Activated CD8-positive, alpha-beta T cell treated with anti-CD3 and anti-CD28 coated beads, Interleukin-2, amount 10 ng/mL, durations not matched to agents 7 days and 5 days (primary cell): ENCODE data around the gene MROH8. TPM values are rescaled to one million over a fixed set of nuclear protein-coding genes. Genes with fewer than 3 reads are reported as not detected.
"Not testable (repeated sequence)": the region's sequence is repeated elsewhere in the genome, so short reads cannot be mapped to it uniquely, and the experiment has no call there.

ENCODE experiments used
- ATAC-seq: fragments of 150-1000 bp; cut with Tn5 transposase; one replicate; pipeline ENCODE4 v1.10.0; 2021; ENCODE audit warnings: moderate library complexity
- CTCF ChIA-PET: fragments of 350-600 bp; sonication (Branson Sonifier 250); formaldehyde crosslinking; loops from one replicate; lab custom pipeline; 2021; ENCODE audit warnings: antibody characterized with exemption; lab: Charles Lee
- POLR2A ChIA-PET: fragments of 350-600 bp; sonication (Branson Sonifier 250); formaldehyde crosslinking; loops from one replicate; lab custom pipeline; 2021; ENCODE audit warnings: antibody characterized with exemption; lab: Charles Lee
- DNase-seq: peaks from one replicate; pipeline ENCODE4 v3.0.0-alpha.2; 2020
- H3K27ac Mint-ChIP-seq: one replicate; pipeline ENCODE4 v1.8.0; 2021; ENCODE audit warnings: mild to moderate bottlenecking, mixed read lengths
- H3K27me3 Mint-ChIP-seq: one replicate; pipeline ENCODE4 v1.8.0; 2021; ENCODE audit warnings: low read depth, mixed read lengths
- H3K36me3 Mint-ChIP-seq: one replicate; pipeline ENCODE4 v1.8.0; 2021; ENCODE audit warnings: low read depth, mixed read lengths
- H3K4me1 Mint-ChIP-seq: one replicate; pipeline ENCODE4 v1.8.0; 2021; ENCODE audit warnings: low read depth, mixed read lengths
- H3K4me3 Mint-ChIP-seq: one replicate; pipeline ENCODE4 v1.8.0; 2021; ENCODE audit warnings: mild to moderate bottlenecking, mixed read lengths
- H3K9me3 Mint-ChIP-seq: one replicate; pipeline ENCODE4 v1.8.0; 2022; ENCODE audit warnings: mixed read lengths; ENCODE audit not compliant: insufficient read depth
- total RNA-seq, 2 experiments: library from RNA; stranded (reverse); gene quantifications; one replicate each; pipeline ENCODE4 v1.2.3, GENCODE V29; 2021

The MROH8 gene
- total RNA-seq, 2 experiments from 2014 or later = 2.6 to 2.8 TPM

GRCh38 chr20:37077009-37077408 is 102.3 kb downstream of the MROH8 start:
- Mint-ChIP-seq H3K9me3 (no peaks in the 10 kb centered on the region), H3K4me3 (no peak overlapping the region), H3K27ac (no peak overlapping the region), H3K27me3 (no peaks in the 10 kb centered on the region), H3K36me3 (peaks cover 65% of the 10 kb centered on the region), H3K4me1 (peaks cover 44% of the 10 kb centered on the region)
- ChIA-PET CTCF (interaction anchor here (2.0 kb wide), 1 partner anchor 10 kb away, joined by 6 read pairs; no protein-coding TSS in a partner anchor), POLR2A (interaction anchor here (1.1 kb wide), 1 partner anchor 18 kb away, joined by 3 read pairs; no protein-coding TSS in a partner anchor)
- DNase-seq = no peak
- ATAC-seq = no peak

GRCh38 chr20:37075932-37076685 is 103.2 kb downstream of the MROH8 start:
- peaks cover 47% of the 10 kb centered on the region for H3K4me1 Mint-ChIP-seq
- ATAC-seq (no peak), DNase-seq (no peak)
- H3K9me3 Mint-ChIP-seq = no peaks in the 10 kb centered on the region
- ChIA-PET CTCF (no interaction called here), POLR2A (no interaction called here)
- H3K36me3 Mint-ChIP-seq = peaks cover 66% of the 10 kb centered on the region
- H3K4me3 Mint-ChIP-seq = no peak overlapping the region
- no peak overlapping the region for H3K27ac Mint-ChIP-seq
- no peaks in the 10 kb centered on the region for H3K27me3 Mint-ChIP-seq

- DNase-seq (no peak), ATAC-seq (no peak)
- ChIA-PET POLR2A (interaction anchor here (0.8 to 1.0 kb wide), 2 partner anchors 23 kb away, joined by 3 to 4 read pairs; partner anchors contain the start of gene RBL1), CTCF (interaction anchor here (0.9 to 1.7 kb wide), 3 partner anchors 9 to 235 kb away, joined by 3 to 5 read pairs (median 5); no protein-coding TSS in a partner anchor)
- no peaks in the 10 kb centered on the region for H3K9me3 Mint-ChIP-seq
- peak overlapping the region; percentile 88 for H3K27ac Mint-ChIP-seq
- H3K4me3 Mint-ChIP-seq = no peak overlapping the region
- H3K4me1 Mint-ChIP-seq = peaks cover 38% of the 10 kb centered on the region
- H3K36me3 Mint-ChIP-seq = peaks cover 52% of the 10 kb centered on the region
- no peaks in the 10 kb centered on the region for H3K27me3 Mint-ChIP-seq
Measured at GRCh38 chr20:37072293-37073196, 106.8 kb downstream of the MROH8 start.

- ChIA-PET POLR2A (interaction anchor here (1.0 kb wide), 1 partner anchor 25 kb away, joined by 3 read pairs; the partner anchor contains the start of gene RBL1), CTCF (interaction anchor here (0.9 to 1.6 kb wide), 3 partner anchors 20 to 234 kb away, joined by 3 to 5 read pairs (median 3); no protein-coding TSS in a partner anchor)
- Mint-ChIP-seq H3K36me3 (peaks cover 55% of the 10 kb centered on the region), H3K27ac (peak overlapping the region; percentile 88), H3K27me3 (no peaks in the 10 kb centered on the region), H3K4me1 (peaks cover 33% of the 10 kb centered on the region), H3K4me3 (peak overlapping the region; percentile 34), H3K9me3 (no peaks in the 10 kb centered on the region)
- DNase-seq = peak; percentile 58
- ATAC-seq = peak; percentile 88
Measured at GRCh38 chr20:37071481-37071911, 107.9 kb downstream of the MROH8 start.

- H3K4me3 Mint-ChIP-seq, H3K27ac Mint-ChIP-seq, ATAC-seq, H3K27me3 Mint-ChIP-seq, H3K9me3 Mint-ChIP-seq, DNase-seq, CTCF ChIA-PET, POLR2A ChIA-PET: not testable (repeated sequence)
- peaks cover 59% of the 10 kb centered on the region for H3K36me3 Mint-ChIP-seq
- H3K4me1 Mint-ChIP-seq = peaks cover 31% of the 10 kb centered on the region
Measured at GRCh38 chr20:37069563-37069962, 109.8 kb downstream of the MROH8 start.

- no peak for ATAC-seq
- no peak overlapping the region for H3K4me3 Mint-ChIP-seq
Measured at GRCh38 chr20:37066168-37066567, 113.2 kb downstream of the MROH8 start.

GRCh38 chr20:37055276-37055675 is 124.1 kb downstream of the MROH8 start:
- Mint-ChIP-seq H3K4me3 (no peak overlapping the region), H3K4me1 (peaks cover 5% of the 10 kb centered on the region), H3K27me3 (no peaks in the 10 kb centered on the region), H3K9me3 (no peaks in the 10 kb centered on the region), H3K27ac (no peak overlapping the region), H3K36me3 (peaks cover 69% of the 10 kb centered on the region)
- ChIA-PET POLR2A (no interaction called here), CTCF (interaction anchor here (0.9 kb wide), 1 partner anchor 12 kb away, joined by 3 read pairs; no protein-coding TSS in a partner anchor)
- ATAC-seq = no peak
- DNase-seq = no peak

More at GRCh38 chr20:37066168-37066567, 113.2 kb downstream of the MROH8 start:
- peaks cover 53% of the 10 kb centered on the region for H3K36me3 Mint-ChIP-seq
- no peaks in the 10 kb centered on the region for H3K27me3 Mint-ChIP-seq
- CTCF ChIA-PET = interaction anchor here (1.0 to 2.1 kb wide), 3 partner anchors 15 to 129 kb away, joined by 3 to 5 read pairs (median 3); no protein-coding TSS in a partner anchor
- POLR2A ChIA-PET = interaction anchor here (0.7 kb wide), 1 partner anchor 29 kb away, joined by 3 read pairs; no protein-coding TSS in a partner anchor
- H3K27ac Mint-ChIP-seq = no peak overlapping the region
- no peaks in the 10 kb centered on the region for H3K9me3 Mint-ChIP-seq
- H3K4me1 Mint-ChIP-seq = peaks cover 7% of the 10 kb centered on the region
- DNase-seq = no peak

GRCh38 chr20:37053230-37053950 is 126.0 kb downstream of the MROH8 start:
- Mint-ChIP-seq H3K36me3 (peaks cover 69% of the 10 kb centered on the region), H3K27ac (peak overlapping the region; percentile 51), H3K4me1 (peaks cover 5% of the 10 kb centered on the region), H3K27me3 (no peaks in the 10 kb centered on the region), H3K4me3 (no peak overlapping the region), H3K9me3 (no peaks in the 10 kb centered on the region)
- CTCF ChIA-PET = interaction anchor here (1.1 to 1.3 kb wide), 2 partner anchors 10 to 45 kb away, joined by 3 read pairs; no protein-coding TSS in a partner anchor
- ATAC-seq = no peak
- POLR2A ChIA-PET = no interaction called here
- no peak for DNase-seq

Other genes with a start within 250 kb of the MROH8 start
- gene SAMHD1, start 227.8 kb downstream of the MROH8 start, total RNA-seq = 100 to 1,000 TPM; 318 to 346 TPM
- gene RBL1, start 83.6 kb downstream of the MROH8 start, total RNA-seq = 10 to 100 TPM; 55.6 to 56.3 TPM
- gene RPN2, start 218 bp downstream of the MROH8 start, total RNA-seq = 100 to 1,000 TPM; 163 to 165 TPM
- gene GHRH, start 82.3 kb upstream of the MROH8 start, total RNA-seq = not detected
- 10 to 100 TPM; 10.1 to 10.9 TPM for gene MANBAL, start 110.1 kb upstream of the MROH8 start, total RNA-seq
- 1 to 10 TPM; 3.2 to 6.5 TPM for gene SRC, start 166.6 kb upstream of the MROH8 start, total RNA-seq